WTC11 (cell line): Measurements from ENCODE around the gene MEDAG. TPM values are rescaled to one million over a fixed set of nuclear protein-coding genes. Genes with fewer than 3 reads are reported as not detected.

Experiments
- ATAC-seq: fragments of 200-7000 bp; cut with Tn5 transposase; 2 replicates; pipeline ENCODE4 v1.10.0; 2021; ENCODE audit warnings: mild to moderate bottlenecking, moderate library complexity
- CTCF ChIA-PET: fragments of 300-600 bp; sonication (Branson Sonifier 250); formaldehyde crosslinking; loops from one replicate; lab custom pipeline; 2021; ENCODE audit warnings: antibody characterized with exemption; lab: Charles Lee
- POLR2A ChIA-PET: fragments of 350-600 bp; sonication (Branson Sonifier 250); formaldehyde crosslinking; loops from one replicate; lab custom pipeline; 2021; ENCODE audit warnings: antibody characterized with exemption; lab: Charles Lee
- DNase-seq: peaks from one replicate; pipeline ENCODE4 v3.0.0; 2021; ENCODE audit warnings: low spot score
- H3K27ac Mint-ChIP-seq: 2 replicates; pipeline ENCODE4 v1.8.0; 2021; ENCODE audit warnings: mixed read lengths
- H3K27me3 Mint-ChIP-seq: 2 replicates; pipeline ENCODE4 v1.8.0; 2021; ENCODE audit warnings: low read depth, mild to moderate bottlenecking, moderate library complexity, mixed read lengths
- H3K36me3 Mint-ChIP-seq: 2 replicates; pipeline ENCODE4 v1.8.0; 2021; ENCODE audit warnings: mixed read lengths
- H3K4me1 Mint-ChIP-seq: 2 replicates; pipeline ENCODE4 v1.8.0; 2022; ENCODE audit warnings: mixed read lengths
- H3K4me3 Mint-ChIP-seq: 2 replicates; pipeline ENCODE4 v1.8.0; 2021; ENCODE audit warnings: mild to moderate bottlenecking, moderate library complexity, mixed read lengths
- H3K9me3 Mint-ChIP-seq: 2 replicates; pipeline ENCODE4 v1.8.0; 2021; ENCODE audit warnings: mixed read lengths
- CTCF ChIP-seq: fragments of 200-600 bp; IDR thresholded peaks from 2 replicates; pipeline ENCODE4 v1.8.0; 2022; ENCODE audit warnings: antibody characterized with exemption
- HMGA2 ChIP-seq: fragments of 250-450 bp; sonication (Bioruptor Pico); IDR thresholded peaks from 2 replicates; pipeline ENCODE4 v1.4.0; 2021; ENCODE audit warnings: mild to moderate bottlenecking, moderate library complexity
- MXD4 ChIP-seq: fragments of 250-450 bp; sonication (Bioruptor Pico); IDR thresholded peaks from 2 replicates; pipeline ENCODE4 v1.8.0; 2021; ENCODE audit warnings: mild to moderate bottlenecking, moderate library complexity, borderline replicate concordance
- NR2C2 ChIP-seq: sonication (generic); formaldehyde crosslinking; IDR thresholded peaks from 2 replicates; pipeline ENCODE4 v1.8.0; 2022; ENCODE audit warnings: mild to moderate bottlenecking, missing genetic modification reagents
- PREB ChIP-seq: sonication (generic); formaldehyde crosslinking; IDR thresholded peaks from 2 replicates; pipeline ENCODE4 v1.8.1; 2022; ENCODE audit warnings: mild to moderate bottlenecking, missing genetic modification reagents, moderate library complexity, borderline replicate concordance
- RORB ChIP-seq: fragments of 250-450 bp; sonication (Bioruptor Pico); IDR thresholded peaks from 2 replicates; pipeline ENCODE4 v1.9.0; 2021; ENCODE audit warnings: mild to moderate bottlenecking
- STAT6 ChIP-seq: sonication (generic); formaldehyde crosslinking; conservative IDR thresholded peaks from 2 replicates; pipeline ENCODE4 v1.8.1; 2023; ENCODE audit warnings: mild to moderate bottlenecking, low read depth, missing genetic modification reagents, moderate library complexity
- TCF7 ChIP-seq: sonication (generic); formaldehyde crosslinking; IDR thresholded peaks from 2 replicates; pipeline ENCODE4 v1.8.0; 2022; ENCODE audit warnings: mild to moderate bottlenecking, low read depth, missing genetic modification reagents, moderate library complexity
- TP53 ChIP-seq: sonication (generic); formaldehyde crosslinking; IDR thresholded peaks from 2 replicates; pipeline ENCODE4 v1.8.1; 2023; ENCODE audit warnings: mild to moderate bottlenecking, missing genetic modification reagents
- ZNF232 ChIP-seq: sonication (generic); formaldehyde crosslinking; IDR thresholded peaks from 2 replicates; pipeline ENCODE4 v1.8.0; 2022; ENCODE audit warnings: mild to moderate bottlenecking, missing genetic modification reagents
- ZNF281 ChIP-seq: sonication (generic); formaldehyde crosslinking; IDR thresholded peaks from 2 replicates; pipeline ENCODE4 v1.8.0; 2023; ENCODE audit warnings: mild to moderate bottlenecking, missing genetic modification reagents
- total RNA-seq: library from RNA; stranded (reverse); gene quantifications from 3 replicates; pipeline ENCODE4 v1.2.3, GENCODE V29; 2021

The MEDAG gene
- total RNA-seq, 1 experiment from 2014 or later, result 2.1 TPM

- no peak for TF ChIP-seq STAT6 (CRISPR knock-in tag)
- no peak for TF ChIP-seq ZNF232 (CRISPR knock-in tag)
- TF ChIP-seq HMGA2 (CRISPR knock-in tag), result no peak
- TF ChIP-seq CTCF, result no peak
- TF ChIP-seq MXD4 (CRISPR knock-in tag), result no peak
Measured at GRCh38 chr13:30916991-30917390, 10.9 kb downstream of the MEDAG start (continued).

GRCh38 chr13:30918662-30919405, 12.8 kb downstream of the MEDAG start:
- DNase-seq (no peak), ATAC-seq (no peak)
- CTCF ChIA-PET, result interaction anchor here (1.0 kb wide), 1 partner anchor 16 kb away, joined by 3 read pairs; no protein-coding TSS in a partner anchor
- Mint-ChIP-seq H3K27ac (no peak overlapping the region), H3K4me3 (no peak overlapping the region), H3K9me3 (no peaks in the 10 kb centered on the region), H3K4me1 (peaks cover 17% of the 10 kb centered on the region), H3K27me3 (no peaks in the 10 kb centered on the region), H3K36me3 (no peaks in the 10 kb centered on the region)
- no peak for TF ChIP-seq TCF7 (CRISPR knock-in tag)
- no peak for TF ChIP-seq NR2C2 (CRISPR knock-in tag)
- TF ChIP-seq RORB (CRISPR knock-in tag), result no peak
- no peak for TF ChIP-seq TP53 (CRISPR knock-in tag)
- no peak for TF ChIP-seq PREB (CRISPR knock-in tag)
- TF ChIP-seq STAT6 (CRISPR knock-in tag), result no peak
- TF ChIP-seq ZNF281 (CRISPR knock-in tag), result no peak
- POLR2A ChIA-PET, result no interaction called here
